Measurements from ENCODE around the gene CEACAM8.
"Not testable (repeated sequence)": the region's sequence is repeated elsewhere in the genome, so short reads cannot be mapped to it uniquely, and the experiment has no call there.

The CEACAM8 gene

GRCh38 chr19:42594617-42595489 is at the start of gene CEACAM8:
Gene CEACAM8, minus strand, starts transcription at chr19:42594924. Its CDS starts 96 bp downstream, at chr19:42594828.
- no peak for DNase-seq

GRCh38 chr19:42639324-42640092 is 44.8 kb upstream of the CEACAM8 start:
- not testable (repeated sequence) for DNase-seq

DNA sequence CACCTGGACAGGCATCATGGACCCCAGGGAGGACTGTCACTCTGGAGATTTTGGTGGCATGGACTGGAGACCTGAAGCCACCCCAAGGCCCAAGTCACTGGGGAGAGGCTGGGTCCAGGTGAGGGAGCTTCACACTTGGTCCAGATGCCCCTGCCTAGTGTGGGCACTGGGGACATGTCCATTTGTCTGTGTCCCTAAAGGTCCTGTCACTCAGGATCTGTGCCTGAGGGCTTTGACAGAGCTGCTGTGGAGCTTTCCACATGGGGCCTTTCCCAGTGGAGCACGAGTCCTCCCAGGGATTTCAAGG is 40.5 kb upstream of the CEACAM8 start:
- DNase-seq, result no peak

DNA sequence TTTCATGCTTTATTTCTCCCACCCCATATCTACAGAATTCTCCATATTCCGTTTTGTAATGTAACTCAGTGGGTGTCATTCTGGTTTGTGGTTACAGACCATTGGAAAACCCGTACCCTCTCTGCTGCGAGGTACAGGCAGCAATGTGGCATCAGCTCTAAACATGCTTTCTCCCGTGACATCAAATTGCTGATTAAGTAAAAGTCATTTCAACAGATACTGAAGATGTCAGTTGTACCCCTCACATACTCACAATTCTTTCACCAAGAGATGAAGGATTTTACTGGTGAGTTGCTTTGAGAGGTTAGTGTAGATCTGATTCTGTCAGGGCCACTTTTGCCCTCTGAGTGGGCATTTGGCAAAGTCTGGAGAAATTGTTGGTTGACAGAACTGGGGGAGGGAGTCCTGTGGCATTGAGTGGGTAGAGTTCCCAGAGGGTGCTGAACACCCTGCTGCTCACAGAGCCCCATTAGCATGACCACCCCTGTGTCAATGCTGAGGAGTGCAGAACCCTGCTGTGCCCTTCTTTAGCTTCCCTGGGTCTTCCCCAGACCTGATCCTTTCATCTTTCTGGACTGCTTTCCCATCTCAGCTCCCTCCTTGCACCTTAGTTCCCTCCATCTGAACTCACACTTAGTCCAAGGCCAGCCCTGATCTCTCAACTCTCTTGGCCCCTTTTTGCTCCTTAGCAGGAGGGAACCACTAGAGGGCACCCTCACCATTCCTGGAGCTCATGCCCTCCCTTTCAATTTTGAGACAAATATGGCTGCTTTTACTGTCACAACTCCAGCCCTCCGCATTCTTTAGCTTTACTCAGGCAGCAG is 39.9 kb upstream of the CEACAM8 start:
- DNase-seq, result peak in 1 of 6 experiments; percentile 3

- no peak for DNase-seq
Measured at GRCh38 chr19:42629191-42629590, 34.5 kb upstream of the CEACAM8 start.

DNA sequence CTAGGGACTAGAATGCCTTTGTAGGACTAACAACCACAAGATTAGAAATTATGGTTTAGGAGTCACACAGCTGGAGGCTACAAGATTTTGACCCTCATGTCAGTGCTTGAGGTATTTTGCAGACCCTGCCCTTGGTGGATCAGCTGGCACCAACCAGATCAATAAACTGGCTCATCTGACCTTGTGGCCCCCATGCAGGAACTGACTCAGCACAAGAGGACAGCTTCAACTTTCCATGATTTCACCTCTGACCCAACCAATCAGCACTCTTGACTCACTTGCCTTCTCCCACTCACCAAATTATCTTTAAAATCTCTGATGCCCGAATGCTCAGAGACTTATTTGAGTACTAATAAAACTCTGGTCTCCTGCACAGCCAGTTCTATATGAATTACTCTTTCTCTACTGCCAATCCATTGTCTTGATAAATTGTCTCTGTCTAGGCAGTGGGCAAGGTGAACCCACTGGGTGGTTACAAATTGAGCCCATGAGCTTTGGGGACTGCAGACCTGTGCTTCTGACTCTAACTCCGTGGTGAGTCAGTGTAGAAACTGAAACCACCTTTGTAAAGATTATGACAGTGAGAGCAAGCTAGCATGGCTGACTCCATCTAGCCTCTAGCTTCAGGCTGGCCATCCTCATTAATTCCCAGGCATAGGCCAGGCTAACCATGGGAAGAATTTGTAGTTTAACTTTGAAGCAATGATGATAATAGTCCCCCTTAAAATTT is 33.9 kb upstream of the CEACAM8 start:
- no peak for DNase-seq

DNA sequence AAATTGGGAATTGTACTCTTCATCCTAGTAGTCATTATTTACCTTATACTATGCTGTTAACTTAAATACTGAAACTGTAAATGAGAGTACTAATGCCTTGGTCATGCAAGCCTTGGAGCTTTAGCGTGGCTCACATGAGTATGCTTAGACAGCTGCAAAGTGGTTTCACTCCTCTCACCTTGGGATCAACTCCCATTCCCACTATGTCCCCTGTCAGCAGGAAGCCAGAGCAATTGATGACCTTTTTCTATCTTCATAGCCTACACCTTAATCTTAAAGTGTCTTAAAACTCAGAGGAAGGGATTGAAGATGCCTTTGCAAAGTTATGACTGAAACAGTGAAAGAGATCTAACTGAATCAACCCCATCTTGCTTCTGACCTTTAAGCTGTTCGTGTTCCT is 33.2 kb upstream of the CEACAM8 start:
- DNase-seq, result no peak

- no peak for DNase-seq
Measured at GRCh38 chr19:42626181-42626580, 31.5 kb upstream of the CEACAM8 start.

DNA sequence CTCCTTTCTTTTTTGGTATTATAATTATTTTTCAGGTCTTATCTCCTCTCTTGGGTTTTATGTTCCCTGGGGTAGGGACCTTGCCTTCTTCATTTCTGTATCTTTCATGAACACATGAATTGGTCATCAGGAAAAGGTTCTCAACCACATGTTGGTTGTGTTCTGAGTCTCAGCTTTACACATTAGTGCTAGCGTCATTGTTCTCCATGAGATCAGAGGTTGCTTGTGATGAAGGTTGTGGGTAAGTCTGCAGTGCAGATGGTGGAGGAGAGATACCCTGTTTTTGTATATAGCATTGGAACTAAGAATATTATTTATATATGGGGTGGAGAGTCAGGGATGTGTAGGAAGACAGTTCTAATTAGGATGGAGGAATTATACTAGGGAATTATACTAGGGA is 24.5 kb upstream of the CEACAM8 start:
- DNase-seq, result no peak

GRCh38 chr19:42613666-42614065 is 18.9 kb upstream of the CEACAM8 start:
- DNase-seq, result no peak

DNA sequence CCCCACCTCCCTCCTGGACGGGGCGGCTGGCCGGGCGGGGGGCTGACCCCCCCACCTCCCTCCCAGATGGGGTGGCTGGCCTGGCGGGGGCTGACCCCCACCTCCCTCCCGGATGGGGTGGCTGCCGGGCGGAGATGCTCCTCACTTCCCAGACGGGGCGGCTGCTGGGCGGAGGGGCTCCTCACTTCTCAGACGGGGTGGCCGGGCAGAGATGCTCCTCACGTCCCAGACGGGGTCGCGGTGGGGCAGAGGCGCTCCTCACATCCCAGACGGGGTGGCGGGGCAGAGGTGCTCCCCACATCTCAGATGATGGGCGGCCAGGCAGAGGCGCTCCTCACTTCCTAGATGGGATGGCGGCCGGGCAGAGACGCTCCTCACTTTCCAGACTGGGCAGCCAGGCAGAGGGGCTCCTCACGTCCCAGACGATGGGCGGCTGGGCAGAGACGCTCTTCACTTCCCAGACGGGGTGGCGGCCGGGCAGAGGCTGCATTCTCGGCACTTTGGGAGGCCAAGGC is 15.7 kb upstream of the CEACAM8 start:
- DNase-seq, result not testable (repeated sequence)

- peak in 1 of 6 experiments; percentile 4 for DNase-seq
Measured at GRCh38 chr19:42606660-42607351, 12.1 kb upstream of the CEACAM8 start.

- DNase-seq, result peak in 1 of 6 experiments; percentile 18
Measured at GRCh38 chr19:42601811-42602443, 7.2 kb upstream of the CEACAM8 start.

DNA sequence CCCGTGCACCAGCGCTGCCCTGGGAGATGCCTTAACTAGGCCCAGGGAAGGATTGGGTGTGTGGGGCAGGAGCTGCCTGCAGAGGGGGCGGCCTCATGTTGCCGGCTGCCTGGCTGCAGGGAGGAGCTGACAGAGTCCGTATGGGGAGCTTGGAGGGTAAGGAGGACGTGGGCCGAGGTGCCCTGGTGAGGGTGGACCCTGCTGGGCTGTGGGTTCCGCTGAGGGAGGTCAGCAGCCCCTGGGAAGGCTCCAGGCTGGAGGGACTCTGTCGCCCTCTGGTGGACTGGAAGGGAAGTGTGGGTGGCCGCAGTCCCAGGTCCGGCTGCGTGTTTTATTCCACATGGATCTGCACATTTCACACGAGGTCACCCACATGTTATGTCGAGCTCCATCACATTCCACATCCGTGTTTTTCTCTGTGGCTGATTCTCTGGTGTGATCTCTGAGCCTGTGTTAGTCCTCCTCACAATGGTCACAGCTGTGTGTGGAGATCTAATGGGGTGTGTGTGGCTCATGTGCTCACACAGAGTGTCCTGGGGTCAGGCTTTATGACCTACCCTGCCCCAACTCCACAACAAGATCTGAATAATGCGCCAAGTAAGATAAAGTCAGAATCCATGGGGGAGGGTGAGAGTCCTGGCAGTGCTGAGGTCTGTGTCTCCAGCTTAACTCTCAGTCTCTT is 1.8 kb upstream of the CEACAM8 start:
- DNase-seq, result peak in 4 of 6 experiments; percentile 5 to 30 (median 18)

- no peak for DNase-seq
Measured at GRCh38 chr19:42595550-42596172, 937 bp upstream of the CEACAM8 start.

GRCh38 chr19:42589792-42590191 is 4.9 kb downstream of the CEACAM8 start:
- no peak for DNase-seq

DNA sequence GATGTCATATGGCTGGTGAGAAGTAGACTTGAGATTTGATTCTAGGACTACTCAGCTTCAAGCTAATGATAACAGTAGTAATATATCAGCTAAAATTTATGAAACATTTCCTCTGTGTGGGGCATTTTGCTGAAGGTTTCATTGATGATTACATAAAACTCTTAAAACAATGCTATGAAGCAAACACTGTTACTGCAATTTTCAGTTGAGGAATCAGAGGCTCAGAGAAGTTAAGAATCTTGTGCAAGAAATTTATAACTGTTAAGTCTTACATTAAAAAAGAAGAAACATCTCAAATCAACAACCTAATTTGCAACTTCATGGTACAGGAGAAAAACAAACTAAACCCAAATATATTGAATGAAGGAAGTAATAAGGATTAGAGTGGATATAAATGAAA is 10.3 kb downstream of the CEACAM8 start:
- no peak for DNase-seq

- DNase-seq, result no peak
Measured at GRCh38 chr19:42577016-42577415, 17.7 kb downstream of the CEACAM8 start.

- DNase-seq, result no peak
Measured at GRCh38 chr19:42576241-42576640, 18.5 kb downstream of the CEACAM8 start.

DNA sequence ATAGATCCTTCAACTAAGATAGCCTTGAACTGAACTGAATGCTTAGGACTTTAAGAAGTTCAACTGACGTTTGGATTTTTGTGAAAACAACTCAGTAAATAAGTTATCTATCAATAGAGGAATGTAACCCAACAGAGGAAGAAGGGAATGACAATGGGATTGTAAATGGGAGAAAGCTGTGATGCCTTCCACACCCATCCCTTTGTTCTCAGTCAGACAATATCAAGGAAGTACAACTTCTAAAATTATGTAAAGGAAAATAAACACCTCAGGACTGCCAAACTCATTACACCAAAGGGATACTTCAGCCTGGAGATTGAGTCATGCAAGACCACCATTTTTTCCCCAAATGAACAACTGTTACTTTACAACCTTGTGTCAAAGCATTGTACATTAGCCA is 21.1 kb downstream of the CEACAM8 start:
- DNase-seq, result no peak

Measured in stimulated activated naive CD4-positive, alpha-beta T cell (primary cell).